GM18519 (cell line): ENCODE measurements around the gene QKI.
"Not testable (repeated sequence)": the region's sequence is repeated elsewhere in the genome, so short reads cannot be mapped to it uniquely, and the experiment has no call there.

Experiments
- ATAC-seq: cut with Tn5 transposase; IDR thresholded peaks from one replicate; pipeline ENCODE4 v1.9.1; 2021; ENCODE audit warnings: mild to moderate bottlenecking, moderate library complexity; ENCODE audit not compliant: unreplicated experiment, low FRiP score

Gene QKI

GRCh38 chr6:163437466-163437865, 22.9 kb downstream of the QKI start:
- no peak for ATAC-seq

DNA sequence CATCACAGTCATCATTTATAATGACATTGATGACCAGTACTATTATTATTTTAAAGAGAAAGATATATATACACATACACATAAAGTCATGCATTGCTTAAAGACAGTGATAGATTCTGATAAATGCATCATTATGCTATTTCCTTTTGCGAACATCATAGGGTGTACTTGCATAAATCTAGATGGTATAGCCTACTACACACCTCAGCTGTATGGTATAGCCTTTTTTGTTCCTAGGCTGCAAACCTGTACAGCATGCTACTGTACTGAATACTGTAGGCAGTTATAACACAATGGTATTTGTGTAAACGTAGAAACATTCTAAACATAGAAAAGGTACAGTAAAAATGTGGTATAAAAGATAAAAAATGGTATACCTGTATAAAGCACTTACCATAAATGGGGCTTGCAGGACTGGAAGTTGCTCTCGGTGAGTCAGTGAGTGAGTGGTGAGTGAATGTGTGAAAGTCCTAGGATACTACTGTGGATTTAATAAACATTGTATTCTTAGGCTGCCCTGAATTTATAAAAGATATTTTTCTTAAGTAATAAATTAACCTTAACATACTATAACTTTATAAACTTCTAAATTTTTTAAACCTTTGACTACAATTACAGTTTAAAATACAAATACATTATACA, 23.9 kb downstream of the QKI start:
- no peak for ATAC-seq

DNA sequence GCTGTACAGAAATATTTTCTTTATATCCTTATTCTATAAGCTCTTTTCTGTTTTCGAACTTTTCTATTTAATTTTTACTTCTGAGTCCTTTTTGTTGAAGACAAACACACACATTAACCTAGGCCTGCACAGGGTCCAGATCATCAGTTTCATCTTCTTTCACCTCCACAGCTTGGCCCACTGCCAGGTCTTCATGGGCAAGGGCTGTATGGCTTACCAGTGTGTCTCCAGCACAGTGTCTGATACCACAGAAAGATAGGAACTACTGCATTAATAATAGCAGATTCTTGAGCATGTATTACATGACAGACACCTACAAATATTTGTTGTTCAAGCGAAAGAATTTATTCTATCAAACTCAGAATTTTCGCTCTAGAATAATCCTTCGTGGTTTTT, 24.4 kb downstream of the QKI start:
- ATAC-seq = no peak

DNA sequence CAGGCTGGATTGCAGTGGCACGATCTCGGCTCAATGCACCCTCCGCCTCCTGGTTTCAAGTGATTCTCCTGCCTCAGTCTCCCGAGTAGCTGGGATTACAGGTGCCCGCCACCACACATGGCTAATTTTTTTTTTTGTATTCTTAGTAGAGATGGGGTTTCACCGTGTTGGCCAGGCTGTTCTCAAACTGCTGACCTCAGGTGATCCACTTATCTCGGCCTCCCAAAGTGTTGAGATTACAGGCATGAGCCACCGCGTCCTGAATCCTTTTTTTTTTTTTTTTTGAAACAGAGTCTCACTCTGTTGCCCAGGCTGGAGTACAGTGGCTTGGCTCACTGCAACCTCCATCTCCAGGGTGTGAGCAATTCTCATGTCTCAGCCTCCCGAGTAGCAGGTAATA, 24.9 kb downstream of the QKI start:
- ATAC-seq = not testable (repeated sequence)

DNA sequence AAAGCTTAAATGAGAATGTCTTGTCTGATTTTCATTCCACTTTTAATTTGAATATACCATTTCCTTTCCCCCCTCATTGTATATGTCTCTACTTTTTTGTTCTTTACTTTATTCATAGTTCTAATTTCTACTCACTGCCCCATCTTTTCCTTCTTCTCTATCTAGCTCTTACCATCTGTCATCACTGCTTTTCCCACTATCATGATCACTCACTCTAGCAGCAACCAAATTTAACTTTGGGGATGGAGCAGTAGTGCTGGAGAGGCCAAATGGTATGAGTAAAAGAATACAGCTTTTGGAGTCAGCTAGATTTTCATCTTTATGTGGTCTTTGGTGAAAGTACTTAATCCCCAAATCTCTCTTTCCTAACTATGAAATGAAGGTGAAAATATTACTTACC, 25.5 kb downstream of the QKI start:
- no peak for ATAC-seq

DNA sequence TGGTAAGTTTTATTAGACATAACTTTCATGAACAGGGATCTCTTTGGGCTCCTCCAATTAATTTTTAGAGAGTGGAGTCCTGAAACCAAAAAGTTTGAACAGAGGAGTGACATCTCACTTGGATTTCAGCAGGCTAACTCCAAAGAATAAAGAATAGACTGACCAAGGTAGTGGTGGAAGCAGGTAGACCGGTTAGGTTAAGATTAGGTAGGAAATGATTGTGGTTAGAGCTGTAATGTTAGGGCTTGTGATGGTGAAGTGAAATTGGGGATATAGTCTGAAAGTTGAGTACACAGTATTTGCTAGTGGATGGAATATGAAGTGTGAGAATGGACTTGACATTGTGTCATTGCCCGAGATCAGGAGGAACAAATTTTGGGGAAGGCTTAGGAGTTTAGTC, 27.8 kb downstream of the QKI start:
- ATAC-seq = no peak

DNA sequence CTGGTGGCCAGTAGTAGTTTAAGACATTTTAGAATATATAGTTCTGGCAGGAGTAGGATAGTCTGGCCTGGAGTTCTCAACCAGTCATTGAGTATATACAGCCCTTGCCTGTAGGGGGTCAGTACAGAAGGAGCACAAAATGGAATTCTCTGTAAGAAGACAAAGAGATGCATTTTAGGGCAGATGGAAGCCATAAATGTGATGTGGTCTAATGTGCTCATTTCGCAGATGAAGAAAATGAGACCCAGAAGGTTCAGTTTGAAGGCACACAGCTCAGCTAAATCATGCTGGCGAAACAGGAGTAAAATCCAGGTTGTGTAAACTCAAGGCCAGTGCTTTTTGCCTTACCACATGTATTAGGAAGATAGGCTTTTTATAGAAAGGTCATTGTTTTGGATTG, 29.6 kb downstream of the QKI start:
- no peak for ATAC-seq

DNA sequence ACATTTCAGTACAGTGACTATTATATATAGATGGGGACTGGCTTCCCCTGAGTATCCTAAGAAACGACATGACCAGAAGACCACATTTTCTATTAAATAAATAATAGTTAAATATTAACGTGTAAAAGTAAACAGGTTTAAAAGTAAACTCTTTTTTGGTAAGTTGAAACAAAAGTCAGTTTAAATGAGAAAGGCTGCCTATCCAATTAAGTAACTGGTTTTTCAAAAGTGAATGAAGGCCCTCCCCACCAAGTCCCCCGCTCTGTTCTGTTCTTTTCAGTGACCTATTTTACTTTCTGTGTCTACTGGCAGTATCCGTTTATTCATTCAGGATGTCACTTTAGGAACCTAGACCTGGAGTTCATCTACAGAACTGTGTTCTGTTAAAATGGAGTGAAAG, 32.0 kb downstream of the QKI start:
- no peak for ATAC-seq

- no peak for ATAC-seq
Observed at GRCh38 chr6:163449076-163449475, 34.6 kb downstream of the QKI start.

- no peak for ATAC-seq
Observed at GRCh38 chr6:163454425-163454824, 39.9 kb downstream of the QKI start.

GRCh38 chr6:163455552-163455951, 41.0 kb downstream of the QKI start:
- ATAC-seq = no peak

DNA sequence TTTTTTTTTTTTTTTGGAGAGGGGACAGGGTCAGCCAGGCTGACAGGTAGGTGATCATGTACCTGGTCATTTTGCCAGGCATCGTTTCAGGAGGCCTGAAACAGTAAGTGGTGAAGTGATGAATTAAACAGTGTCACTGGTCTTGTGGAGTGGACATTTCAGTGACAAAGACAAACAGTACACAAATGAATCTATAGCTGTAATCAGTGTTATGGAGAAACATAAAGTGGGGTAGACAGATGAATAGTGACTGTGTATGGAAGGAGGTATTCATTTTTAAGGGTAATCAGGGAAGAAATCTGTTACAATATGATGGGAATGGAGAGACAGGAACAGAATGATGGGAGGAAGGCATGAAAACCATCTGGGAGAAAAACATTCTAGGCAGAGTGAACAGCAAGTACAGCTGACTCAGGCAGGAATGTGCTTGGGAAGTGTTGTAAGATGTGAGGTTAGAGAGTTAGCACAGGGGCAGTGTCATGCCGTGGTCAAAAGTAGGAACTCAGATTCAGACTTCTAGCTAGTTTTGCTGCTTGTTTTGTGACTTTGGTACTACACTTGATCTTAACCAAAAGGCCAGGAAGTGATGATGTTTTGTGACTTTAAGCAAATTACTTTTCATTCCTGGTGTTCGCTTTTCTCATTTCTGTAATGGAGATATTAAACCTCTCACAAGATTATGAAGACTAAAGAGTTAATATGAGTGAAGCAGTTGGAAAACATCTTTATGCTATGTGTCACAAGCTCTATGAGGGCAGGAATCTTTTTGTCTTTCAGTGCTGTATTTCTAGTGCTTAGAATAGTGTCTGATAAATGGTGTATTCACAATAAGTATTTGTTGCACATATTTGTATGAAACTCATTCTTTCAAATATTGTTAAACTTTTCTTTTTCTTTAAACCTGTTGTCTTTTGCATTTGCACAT, 43.4 kb downstream of the QKI start:
- ATAC-seq = no peak

DNA sequence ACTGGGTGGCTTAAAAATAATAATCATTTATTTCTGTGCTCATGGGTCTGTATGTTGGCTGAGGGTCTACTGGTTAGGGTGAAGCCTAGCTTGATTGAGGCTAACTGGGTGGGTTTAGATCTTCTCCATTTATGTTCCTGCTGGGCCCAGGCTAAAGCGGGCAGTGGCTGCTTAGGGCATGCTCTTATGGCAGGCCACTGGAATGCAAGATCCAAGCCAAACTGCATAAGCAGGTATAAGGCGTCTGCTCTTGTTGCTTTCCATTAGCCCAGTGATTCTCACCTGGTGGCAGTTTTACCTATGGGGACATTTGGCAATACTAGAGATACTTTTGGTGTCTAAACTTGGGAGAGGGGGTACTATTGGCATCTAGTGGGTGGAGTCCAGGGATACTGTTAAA, 44.5 kb downstream of the QKI start:
- no peak for ATAC-seq

DNA sequence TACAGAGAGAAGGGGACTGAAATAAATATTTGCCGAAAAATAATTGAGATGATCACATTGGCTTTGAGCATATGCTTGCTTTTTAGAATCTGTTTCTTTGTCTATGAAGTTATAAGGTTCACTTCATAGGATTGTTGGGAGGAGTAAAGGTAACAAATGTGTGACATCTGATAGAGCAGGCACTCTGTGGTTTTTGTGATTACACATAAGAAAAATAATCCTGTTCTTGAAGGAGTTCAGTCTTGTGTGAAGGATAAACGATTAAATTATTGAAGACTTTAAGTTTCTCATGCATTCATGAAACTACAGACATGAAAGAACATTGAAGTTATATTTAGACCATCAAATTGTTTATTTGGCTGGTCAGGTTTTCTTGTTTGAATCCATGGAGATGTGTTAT, 45.0 kb downstream of the QKI start:
- ATAC-seq = no peak

DNA sequence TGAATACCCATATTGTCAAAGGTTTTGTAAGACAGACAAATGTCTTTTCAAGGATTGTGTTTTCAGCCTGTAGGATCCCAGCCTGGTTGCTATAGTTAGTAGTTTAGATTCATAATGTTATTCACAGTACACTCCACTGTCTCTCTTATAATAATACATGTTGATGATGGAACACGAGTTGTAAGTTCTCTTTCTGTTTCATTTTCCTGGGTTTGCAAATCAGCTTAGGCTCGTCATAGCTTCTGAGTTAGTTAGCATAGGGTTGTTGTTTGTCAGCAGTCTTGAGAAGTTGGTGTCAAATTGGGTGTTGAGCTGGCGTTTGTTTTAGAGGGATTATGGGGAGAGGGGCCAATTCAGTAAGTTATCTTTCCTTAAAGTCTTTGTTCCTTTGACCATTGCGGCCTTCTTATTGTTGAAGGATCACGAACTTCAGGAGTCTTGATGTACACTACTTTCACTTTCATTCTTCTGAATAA, 45.8 kb downstream of the QKI start:
- ATAC-seq = peak; percentile 88

GRCh38 chr6:163461696-163462095, 47.2 kb downstream of the QKI start:
- no peak for ATAC-seq

- no peak for ATAC-seq
Observed at GRCh38 chr6:163463180-163463579, 48.7 kb downstream of the QKI start.

DNA sequence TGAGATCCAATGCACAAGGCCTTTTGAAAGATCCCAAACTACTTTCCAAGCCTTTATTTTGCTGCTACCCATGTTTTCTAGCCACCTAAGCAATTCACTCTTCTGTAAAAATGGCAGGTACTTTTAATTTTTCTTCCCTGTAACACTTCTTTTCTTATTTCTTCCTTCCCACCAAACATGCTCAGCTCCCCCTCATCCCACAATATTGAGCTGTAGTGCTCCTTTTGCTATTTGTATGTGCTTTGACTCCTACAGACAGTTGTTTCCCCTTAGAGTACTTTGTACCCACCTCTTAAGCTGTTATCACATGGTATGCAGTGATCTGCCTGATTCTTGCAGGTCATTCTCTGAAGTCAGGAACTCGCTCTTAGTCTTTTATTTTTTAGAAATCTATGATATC, 49.3 kb downstream of the QKI start:
- no peak for ATAC-seq

DNA sequence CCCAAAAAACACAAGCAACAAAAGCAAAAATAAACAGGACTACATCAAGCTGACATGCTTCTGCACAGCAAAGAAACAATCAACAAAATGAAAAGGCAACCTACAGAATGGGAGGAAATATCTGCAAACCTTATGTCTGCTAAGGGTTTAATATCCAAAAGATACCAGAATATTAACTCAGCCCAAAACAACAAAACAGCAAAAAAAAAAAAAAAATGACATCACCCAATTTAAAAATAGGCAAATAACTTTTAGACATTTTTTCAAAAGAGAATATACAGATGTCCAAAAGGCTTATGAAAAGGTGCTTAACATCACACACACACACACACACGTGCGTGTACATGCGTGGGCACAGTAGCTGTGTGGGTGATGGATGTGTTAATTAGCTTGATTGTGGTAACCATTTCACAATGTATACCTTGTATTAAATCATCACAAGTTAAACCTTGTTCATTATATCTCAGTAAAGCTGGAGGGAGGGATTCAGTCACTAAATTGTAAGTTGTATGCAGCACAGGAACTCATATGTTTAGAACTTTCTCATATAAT, 52.4 kb downstream of the QKI start:
- ATAC-seq = no peak

- no peak for ATAC-seq
Observed at GRCh38 chr6:163468738-163469137, 54.2 kb downstream of the QKI start.

DNA sequence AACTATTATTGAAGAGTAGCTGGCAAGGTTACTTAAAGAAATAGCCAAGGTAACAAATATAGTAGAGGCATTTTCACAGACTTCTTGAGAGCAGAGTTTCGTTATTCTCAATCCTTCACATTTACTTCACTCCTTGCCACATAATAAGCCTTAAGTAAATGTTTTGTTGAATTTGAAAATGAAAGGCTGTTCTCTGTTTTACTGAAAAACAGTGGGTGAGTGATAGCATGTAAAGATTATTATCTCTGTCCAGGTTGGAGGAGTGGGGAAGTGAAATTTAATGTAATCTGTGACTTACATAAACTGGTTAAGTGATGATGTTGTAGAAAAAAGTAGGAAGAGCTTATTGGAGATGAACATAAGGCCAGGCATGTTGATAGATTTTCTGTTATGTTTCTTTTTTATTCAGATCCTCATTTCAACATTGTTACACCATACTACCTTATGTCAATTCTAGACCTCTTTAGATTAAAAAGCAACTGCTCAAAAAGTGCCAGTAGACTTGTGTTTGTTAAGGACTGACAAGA, 55.0 kb downstream of the QKI start:
- ATAC-seq = no peak
